GM18519 (cell line): ENCODE results near the gene NUDT3.
"Not testable (repeated sequence)": the region's sequence is repeated elsewhere in the genome, so short reads cannot be mapped to it uniquely, and the experiment has no call there.

Experiments used
- ATAC-seq: cut with Tn5 transposase; IDR thresholded peaks from one replicate; pipeline ENCODE4 v1.9.1; 2021; ENCODE audit warnings: mild to moderate bottlenecking, moderate library complexity; ENCODE audit not compliant: unreplicated experiment, low FRiP score

NUDT3 gene

DNA sequence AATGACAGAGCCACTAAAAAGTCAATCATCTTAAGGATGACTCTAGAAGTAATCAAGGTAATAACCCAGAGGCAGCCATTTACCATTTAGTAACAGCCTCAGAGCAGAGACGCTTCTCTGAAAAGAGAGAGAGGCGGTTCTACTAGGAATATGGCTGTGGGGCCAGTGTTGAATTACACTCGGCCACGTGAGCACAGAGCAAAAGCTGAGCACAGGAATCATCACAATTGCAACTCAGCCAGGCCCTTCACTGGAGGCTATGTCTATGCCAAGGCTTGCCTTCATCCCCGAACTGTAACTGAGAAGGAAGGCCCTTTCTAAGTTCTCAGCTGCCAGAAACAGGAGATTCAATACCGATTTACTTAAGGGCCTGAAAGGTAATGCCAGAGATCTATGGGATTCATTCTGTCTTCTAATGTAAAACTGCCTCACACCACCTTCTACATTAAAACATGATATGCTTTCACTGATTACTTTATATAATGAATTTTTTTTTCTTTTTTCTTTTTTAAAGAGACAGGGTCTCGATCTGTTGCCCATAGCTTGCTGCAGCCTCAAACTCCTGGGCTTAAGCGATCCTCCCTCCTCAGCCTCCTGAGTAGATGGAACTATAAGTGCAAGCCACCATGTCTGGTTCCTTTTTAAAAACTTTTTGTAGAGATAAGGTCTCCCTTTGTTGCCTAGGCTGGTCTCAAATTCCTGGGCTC, 67.6 kb downstream of the NUDT3 start:
- no peak for ATAC-seq

DNA sequence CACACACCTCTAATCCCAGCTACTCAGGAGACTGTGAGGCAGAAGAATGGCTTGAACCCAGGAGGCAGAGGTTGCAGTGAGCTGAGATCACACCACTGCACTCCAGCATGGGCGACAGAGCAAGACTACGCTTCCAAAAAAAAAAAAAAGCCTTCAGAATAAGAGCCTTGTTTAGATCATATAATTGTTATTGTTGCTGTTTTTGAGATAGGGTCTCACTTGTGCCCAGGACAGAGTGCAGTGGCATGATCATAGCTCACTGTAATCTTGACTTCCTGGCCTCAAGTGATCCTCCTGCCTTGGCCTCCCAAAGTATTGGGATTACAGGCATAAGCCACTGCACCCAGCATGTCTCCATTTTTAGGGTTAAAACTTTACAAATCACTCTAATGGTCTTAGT, 68.2 kb downstream of the NUDT3 start:
- not testable (repeated sequence) for ATAC-seq

DNA sequence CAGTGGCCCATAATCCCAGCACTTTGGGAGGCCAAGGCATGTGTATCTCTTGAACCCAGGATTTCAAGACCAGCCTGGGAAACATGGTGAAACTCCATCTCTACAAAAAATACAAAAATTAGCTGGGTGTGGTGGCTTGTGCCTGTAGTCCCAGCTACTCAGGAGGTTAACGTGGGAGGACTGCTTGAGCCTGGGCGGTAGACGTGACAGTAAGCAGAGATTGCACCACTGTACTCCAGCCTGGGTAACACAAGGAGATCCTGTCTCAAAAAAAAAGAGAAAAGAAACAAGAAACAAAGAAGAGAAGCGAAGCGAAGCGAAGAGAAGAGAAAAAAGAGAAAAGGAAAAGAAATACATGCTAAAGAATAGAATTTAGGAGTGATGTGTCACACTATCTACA, 69.2 kb downstream of the NUDT3 start:
- ATAC-seq: no peak

DNA sequence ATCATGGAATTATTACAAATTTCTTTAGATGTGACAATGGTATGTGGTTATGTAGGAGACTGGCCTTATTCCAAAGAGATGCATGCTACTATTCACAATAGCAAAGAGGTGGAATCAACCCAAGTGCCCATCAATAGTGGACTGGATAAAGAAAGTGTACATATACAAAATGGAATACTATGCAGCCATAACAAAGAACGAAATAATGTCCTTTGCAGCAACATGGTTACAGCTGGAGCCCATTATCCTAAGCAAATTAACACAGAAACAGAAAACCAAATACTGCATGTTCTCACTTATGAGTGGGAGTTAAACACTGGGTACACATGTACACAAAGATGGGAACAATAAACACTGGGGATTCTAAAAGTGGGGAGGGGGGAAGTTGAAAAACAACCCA, 69.7 kb downstream of the NUDT3 start:
- no peak for ATAC-seq

DNA sequence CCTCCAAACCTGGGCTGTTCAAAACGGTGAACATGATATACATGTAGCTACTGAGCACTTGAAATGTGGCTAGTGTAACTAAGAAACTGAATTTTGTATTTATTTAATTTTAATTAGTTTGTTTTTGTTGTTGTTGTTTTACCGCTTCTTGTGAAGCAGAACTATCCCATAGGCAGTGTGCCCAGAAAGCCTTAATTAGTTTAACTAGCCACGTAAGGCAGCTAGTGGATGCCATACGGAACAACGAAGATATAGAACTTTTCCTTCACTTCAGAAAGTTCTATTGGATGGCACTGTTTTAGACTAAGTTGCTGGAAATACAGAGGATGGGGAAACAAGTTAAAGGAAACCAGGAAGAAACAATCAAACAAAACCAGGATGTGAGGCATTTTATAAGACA, 70.6 kb downstream of the NUDT3 start:
- ATAC-seq: no peak

DNA sequence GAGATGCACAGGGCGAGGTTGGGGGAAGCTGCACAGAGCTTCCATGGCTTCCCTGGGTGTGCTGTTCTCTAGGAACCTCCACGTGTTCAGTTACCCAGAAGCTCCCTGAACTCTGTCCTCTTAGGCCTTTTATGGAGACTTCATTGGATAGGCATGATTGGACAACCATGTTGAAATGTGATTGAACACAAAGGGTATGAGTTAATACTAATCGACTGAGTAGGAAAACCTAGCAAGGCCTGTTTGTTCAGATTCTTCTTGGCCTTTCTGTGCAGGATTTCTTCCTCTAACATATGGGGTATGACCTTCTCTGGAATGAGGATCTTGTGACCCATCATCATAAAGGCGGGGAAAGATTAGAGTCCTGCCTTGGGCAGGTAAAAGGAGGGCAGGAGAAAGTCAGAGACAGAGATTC, 73.0 kb downstream of the NUDT3 start:
- no peak for ATAC-seq

DNA sequence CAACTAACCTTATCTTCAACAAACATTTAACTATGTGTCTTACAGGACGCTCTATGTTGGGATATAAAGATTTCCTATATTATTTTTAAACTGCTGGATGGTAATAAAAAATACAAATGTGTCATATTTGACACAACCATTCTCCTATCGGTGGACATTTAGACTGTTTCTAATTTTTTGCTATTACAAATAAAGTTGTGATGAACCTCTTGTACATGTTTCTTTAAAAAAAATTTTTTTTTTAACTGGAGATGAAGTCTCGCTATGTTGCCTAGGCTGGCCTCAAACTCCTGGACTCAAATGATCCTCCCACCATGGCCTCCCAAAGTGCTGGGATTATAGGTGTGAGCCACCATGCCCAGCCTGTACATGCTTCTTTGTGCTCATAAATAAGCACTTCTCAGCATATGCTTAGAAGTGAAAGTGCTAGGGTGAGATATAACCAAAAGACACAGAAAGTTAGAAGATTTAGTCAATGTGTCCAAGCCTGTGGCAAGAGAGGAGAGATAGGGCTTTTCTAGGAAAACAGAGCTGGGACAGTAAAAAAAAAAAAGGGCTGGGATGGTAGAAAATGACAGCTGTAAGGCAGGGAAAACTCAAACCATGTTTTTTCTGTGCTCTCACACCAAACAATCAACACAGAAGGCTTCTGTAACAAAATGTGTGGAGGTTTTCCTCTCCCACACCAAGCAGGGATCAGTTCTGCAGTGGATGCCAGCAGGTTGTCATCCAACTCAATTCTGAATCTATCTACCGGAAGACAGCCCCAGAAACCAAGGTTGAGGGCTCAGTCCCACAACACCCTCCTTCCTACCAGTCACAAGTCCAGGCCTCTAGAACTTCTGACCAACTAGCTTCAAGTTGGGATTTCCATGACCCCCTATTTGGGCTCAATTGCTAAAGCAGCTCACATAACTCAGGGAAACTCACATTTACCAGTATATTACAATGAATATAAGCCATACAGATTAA, 73.7 kb downstream of the NUDT3 start:
- no peak for ATAC-seq

DNA sequence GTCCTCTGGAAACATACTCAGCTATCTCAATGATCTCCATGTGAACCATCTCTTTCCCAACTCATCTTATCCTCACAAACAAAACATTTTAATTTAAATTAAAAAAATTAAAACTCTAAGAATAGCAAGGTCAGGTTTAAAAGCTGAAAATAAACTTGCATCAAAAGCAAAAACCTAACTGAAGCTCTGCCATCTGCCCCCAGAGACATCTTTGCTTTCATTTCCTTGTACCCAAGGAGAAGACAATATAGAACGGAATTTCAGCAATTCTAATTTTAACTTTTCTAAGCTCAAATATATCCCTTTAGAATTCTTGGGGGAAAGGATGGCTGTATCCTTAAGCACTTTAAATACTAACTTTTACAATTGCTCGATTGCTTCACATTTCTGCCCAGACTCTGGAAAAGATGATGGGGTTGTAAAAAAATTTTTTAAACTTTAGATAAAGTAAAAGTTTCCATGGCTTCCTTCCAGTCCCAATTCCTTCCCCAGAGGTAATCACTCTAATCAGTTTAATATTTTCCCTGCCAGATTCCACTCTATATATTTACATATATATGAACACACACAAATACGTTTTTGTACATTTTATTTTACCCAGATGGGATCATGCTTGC, 74.5 kb downstream of the NUDT3 start:
- ATAC-seq: no peak

DNA sequence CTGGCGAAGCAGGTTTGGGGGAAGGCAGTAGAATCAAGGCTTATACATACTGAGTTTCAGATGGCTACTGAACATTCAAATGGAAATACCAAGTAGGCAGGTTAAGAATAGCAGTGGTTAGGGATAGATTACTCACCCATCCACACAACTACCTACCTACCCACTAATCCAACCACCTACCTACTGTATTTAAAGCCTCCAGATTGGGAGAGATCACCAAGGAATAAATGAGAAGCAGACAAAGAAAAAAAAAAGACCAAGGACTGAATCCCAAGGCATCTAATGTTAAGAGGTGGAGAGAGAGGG, 75.3 kb downstream of the NUDT3 start:
- ATAC-seq: no peak

DNA sequence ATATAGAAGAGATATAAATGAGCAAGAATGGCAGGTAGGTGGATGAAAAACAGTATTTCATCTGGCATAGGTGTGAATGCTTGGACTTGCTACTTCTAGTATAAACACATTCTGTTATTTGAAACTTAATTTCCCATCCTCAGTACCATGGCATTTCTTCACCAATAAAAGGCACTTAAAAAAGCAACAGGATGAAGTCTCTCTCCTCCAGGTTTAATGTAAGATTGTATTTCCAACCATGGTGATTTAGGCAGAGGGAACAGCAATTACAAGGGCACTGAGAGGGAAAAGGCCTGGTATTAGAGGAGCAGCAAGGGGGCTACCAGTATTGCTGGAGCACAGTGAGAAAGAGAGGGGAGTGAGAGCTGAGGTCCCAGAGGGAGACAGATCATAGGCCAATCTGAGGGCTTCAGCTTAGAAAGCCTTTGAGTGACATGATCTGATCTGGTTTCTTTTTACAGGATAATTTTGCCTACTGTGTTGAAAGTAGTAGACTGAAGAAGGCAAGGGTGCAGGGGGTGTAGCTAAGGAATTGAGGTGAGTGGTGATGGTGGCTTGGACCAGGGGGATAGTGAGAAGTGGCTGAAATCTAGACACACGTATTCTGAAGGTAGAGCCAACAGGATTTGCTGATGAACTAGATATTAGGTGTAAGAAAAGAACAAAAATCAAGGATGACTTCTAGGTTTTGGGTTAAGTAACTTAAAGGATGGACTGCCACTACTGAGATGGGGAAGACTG, 75.9 kb downstream of the NUDT3 start:
- no peak for ATAC-seq

DNA sequence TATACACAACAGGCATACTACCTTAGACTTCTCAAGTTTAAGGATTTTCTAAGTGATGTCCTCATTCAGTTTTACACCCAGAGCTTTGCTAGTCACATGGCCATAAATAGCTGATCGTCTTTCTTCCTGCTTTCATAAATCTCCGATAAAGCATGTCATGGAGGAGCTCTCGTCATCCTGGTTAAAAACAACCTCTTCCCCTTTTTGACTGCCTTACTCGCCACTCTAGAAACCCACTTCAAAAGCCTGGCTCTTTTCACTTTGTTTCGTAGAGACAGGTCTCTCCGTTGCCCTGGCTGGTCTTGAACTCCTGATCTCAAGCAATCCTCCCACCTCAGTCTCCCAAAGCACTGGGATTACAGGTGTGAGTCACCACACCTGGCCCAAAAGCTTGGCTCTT, 76.7 kb downstream of the NUDT3 start:
- no peak for ATAC-seq

DNA sequence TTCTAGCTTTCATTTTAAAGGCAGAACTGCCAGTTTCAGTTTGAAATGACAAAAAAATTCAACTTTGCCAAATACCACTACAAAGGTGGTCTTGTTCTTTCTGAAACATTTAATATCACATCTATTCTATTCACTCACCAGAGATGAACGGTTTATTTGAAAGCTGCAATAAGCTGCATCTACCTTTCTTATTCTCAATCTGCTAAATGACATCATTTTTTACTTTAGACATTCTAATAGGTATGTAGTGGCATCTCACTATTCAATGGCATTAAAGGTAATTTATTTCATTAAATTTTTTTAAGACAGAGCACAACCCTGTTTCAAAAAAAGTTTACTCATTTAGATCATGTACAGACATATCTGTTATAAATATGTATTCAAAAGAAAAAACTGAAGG, 77.2 kb downstream of the NUDT3 start:
- no peak for ATAC-seq

DNA sequence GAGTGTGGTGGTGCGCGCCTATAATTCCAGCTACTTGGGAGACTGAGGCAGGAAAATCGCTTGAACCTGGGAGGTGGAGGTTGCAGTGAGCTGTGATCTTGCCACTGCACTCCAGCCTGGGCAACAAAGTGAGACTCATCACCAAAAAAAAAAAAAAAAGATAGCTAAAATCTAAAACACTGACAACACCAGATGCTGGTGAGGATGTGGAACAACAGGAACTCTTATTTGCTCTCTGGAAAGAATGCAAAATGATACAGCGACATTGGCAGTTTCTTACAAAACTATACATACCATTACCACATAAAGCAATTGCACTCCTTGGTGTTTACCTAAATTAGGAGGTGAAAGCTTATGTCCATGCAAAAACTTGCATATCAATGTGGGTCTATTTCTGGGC, 80.2 kb downstream of the NUDT3 start:
- ATAC-seq: no peak

DNA sequence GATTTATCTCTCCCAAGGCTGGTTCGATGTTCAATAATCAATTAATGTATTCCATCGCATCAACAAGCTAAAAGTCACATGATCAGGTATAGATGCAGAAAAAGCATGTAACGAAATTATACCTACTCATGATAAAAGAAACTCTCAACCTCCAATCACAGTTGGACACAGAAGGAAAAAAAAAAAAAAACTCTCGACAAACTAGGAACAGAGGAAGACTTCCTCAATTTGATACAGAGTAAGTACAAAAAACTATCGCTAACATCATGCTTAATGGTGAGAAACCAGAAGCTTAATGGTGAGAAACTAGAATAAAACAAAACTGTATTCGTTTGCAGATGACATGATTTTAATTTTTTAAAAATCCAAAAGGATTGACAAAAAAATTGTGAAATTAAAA, 81.7 kb downstream of the NUDT3 start:
- no peak for ATAC-seq

DNA sequence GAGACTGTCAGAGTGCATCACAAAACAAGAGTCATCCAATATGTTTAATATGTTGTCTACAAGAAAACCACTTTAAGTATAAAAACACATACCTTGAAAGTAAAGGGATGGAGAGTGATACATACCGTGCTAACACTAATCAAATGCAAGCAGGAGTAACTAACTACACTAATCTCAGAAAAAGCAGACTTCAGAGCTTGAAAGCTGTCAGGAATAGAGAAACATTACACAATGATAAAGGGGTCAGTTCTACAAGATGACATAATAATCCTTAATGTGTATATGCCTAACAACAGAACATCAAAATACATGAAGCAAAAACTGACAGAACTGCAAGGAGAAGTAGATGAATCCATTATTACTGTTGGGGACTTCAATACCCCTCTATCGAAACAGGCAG, 84.0 kb downstream of the NUDT3 start:
- no peak for ATAC-seq

DNA sequence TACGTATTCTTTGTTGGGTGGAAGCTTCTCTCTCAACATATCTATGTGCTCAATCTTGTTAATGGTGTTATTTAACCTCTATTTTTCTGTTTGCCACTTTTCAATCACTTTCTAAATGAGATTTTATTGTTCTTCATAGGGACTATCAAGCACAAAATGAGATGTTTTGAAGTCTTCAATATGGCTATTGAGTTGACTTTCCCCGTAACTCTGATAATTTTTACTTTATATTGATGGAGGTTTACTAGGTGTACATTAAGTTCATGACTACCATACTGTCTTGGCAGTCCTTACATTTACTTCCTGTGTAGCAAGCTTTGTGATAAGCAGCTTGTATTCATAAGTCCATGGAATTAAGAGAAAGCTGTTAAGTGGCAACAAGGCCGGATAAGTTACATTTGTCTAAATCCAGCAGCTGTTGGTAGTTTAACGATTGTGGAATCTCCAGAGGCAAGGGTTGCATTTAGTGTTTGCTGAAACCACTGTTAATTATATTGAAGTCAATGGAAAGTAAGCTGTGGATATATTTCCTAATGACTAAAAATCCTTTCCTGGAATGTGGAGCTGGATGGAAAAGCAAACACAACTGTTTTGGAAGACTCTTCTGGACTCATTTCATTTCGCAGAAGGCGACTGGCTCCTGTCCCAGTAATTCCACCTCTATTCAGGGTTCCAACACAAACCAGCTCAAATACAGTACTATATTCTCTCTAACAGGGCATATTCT, 86.3 kb downstream of the NUDT3 start:
- ATAC-seq: no peak

DNA sequence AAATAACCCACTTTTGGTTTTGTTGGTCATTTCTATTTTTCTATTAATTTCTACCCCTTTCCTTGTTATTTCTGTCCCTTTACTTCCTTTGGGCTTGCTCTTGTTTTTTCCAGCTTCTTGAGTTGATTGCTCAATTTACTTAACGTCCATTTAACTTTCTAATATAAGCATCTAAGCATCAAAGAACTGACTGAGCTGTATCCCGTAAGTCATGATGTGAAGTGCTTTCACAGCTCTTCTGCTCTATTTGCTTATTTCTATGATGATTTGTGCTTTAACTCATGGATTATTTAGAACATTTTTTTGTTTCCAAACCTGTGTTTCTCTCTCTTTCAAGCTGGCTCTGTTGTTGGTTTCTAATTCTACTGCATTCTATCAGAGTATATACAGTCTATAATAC, 87.0 kb downstream of the NUDT3 start:
- ATAC-seq: no peak

DNA sequence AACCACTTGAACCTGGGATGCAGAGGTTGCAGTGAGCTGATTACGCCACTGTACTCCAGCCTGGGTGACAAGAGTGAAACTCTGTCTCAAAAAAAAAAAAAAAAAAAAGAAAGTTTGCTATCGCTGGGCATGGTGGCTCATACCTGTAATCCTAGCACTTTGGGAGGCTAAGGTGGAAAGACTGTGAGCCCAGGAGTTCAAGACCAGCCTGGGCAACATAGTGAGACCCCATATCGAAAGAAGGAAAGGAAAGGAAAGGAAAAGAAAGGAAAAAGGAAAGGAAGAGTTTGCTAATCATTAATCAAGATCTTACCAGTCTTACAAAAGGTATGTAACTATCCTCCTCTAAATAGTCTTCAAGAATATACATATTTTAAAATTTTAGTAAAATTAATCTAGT, 88.3 kb downstream of the NUDT3 start:
- ATAC-seq: no peak

DNA sequence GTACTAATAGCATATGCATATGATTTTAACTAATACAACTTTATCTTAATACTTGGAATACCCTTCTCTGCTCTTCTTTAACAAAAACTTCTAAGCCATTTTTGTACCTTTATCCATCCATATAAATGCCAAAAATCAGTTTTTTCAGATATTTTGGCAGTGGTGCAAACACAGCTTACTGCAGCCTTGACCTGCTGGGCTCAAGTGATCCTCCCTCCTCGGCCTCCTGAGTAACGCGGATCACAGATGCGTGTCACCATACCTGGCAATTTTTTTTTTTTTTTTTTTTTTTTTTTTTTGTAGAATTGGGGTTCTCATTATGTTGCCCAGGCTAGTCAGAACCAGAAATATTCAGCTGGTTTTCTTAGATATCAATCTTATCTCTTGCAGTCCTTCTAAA, 89.5 kb downstream of the NUDT3 start:
- ATAC-seq: no peak

DNA sequence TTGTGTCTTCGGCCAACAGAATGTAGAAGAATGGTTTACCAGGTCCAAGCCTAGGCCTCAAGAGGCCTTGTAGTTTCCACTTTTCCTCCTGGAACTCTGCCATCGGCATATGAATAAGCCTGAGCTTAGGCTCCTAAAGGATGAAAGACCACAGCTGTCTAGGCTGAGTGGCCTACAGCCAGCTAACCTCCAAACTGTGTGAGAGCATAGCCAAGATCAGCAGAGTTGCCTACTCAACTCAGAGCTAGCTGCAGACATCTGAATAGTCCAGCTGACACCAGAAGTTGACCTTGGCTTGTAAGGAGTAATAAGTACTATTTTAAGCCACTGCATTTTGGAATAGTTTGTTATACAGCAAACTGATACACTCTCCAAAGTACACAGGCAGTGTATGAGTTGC, 91.1 kb downstream of the NUDT3 start:
- ATAC-seq: no peak
